Osteoblast (primary cell): Measurements from ENCODE around the gene MIXL1. TPM values are rescaled to one million over a fixed set of nuclear protein-coding genes. Genes with fewer than 3 reads are reported as not detected.
"Not testable (repeated sequence)": the region's sequence is repeated elsewhere in the genome, so short reads cannot be mapped to it uniquely, and the experiment has no call there.

Source experiments
- DNase-seq: peaks from one replicate; pipeline ENCODE4 v3.0.0; 2011; ENCODE audit warnings: low spot score, mixed read lengths; ENCODE audit not compliant: insufficient read length; ENCODE audit errors: missing footprints
- H2AFZ ChIP-seq: 2 replicates; pipeline ENCODE4 v1.6.0; 2011; ENCODE audit warnings: mild to moderate bottlenecking, low read length
- H3K27ac ChIP-seq: 2 replicates; pipeline ENCODE4 v1.5.1; 2011; ENCODE audit warnings: mild to moderate bottlenecking, low read depth, low read length, moderate library complexity
- H3K27me3 ChIP-seq: 2 replicates; pipeline ENCODE4 v1.6.0; 2012; ENCODE audit warnings: mild to moderate bottlenecking, control low read depth, inconsistent platforms, low read length, moderate library complexity; ENCODE audit not compliant: insufficient read depth
- H3K36me3 ChIP-seq: 2 replicates; pipeline ENCODE4 v1.5.1; 2011; ENCODE audit warnings: mild to moderate bottlenecking, low read length, control low read depth, moderate library complexity; ENCODE audit not compliant: insufficient read depth
- H3K4me1 ChIP-seq: 2 replicates; pipeline ENCODE4 v1.5.1; 2011; ENCODE audit warnings: mild to moderate bottlenecking, low read length, control low read depth, moderate library complexity; ENCODE audit not compliant: insufficient read depth
- H3K4me2 ChIP-seq: 2 replicates; pipeline ENCODE4 v1.6.0; 2011; ENCODE audit warnings: mild to moderate bottlenecking, low read length; ENCODE audit not compliant: insufficient read depth
- H3K4me3 ChIP-seq: fragments of 200-600 bp; sonication (generic); 3 replicates; pipeline ENCODE4 v1.5.1; 2012; ENCODE audit warnings: mild to moderate bottlenecking, low read length, inconsistent platforms; ENCODE audit not compliant: insufficient read depth
- H3K79me2 ChIP-seq: 2 replicates; pipeline ENCODE4 v1.6.0; 2012; ENCODE audit warnings: mild to moderate bottlenecking, low read length, control low read depth, inconsistent platforms; ENCODE audit not compliant: insufficient read depth
- H3K9me3 ChIP-seq: 2 replicates; pipeline ENCODE4 v1.5.1; 2011; ENCODE audit warnings: low read depth, low read length, control low read depth
- H4K20me1 ChIP-seq: 2 replicates; pipeline ENCODE4 v1.6.0; 2012; ENCODE audit warnings: mild to moderate bottlenecking, low read length, control low read depth; ENCODE audit not compliant: insufficient read depth
- CTCF ChIP-seq: IDR thresholded peaks from 2 replicates; pipeline ENCODE4 v1.5.1; 2011; ENCODE audit warnings: mild to moderate bottlenecking, low read depth, low read length, moderate library complexity; ENCODE audit errors: extremely low read depth
- total RNA-seq: library from RNA; depleted of rRNA; stranded (reverse); fragments of >200 nt; gene quantifications from 2 replicates; pipeline ENCODE4 v1.2.3, GENCODE V29; 2012

Gene MIXL1
- total RNA-seq, 1 donor: not detected

GRCh38 chr1:226239421-226239820, 16.0 kb downstream of the MIXL1 start:
- no peaks in the 10 kb centered on the region for H3K79me2 ChIP-seq
- no peak for DNase-seq
- no peaks in the 10 kb centered on the region for H3K4me1 ChIP-seq
- no peak overlapping the region for H3K27ac ChIP-seq
- TF ChIP-seq CTCF: no peak
- no peaks in the 10 kb centered on the region for H4K20me1 ChIP-seq
- H3K27me3 ChIP-seq: no peaks in the 10 kb centered on the region
- H3K36me3 ChIP-seq: no peaks in the 10 kb centered on the region
- no peak overlapping the region for H3K4me2 ChIP-seq
- no peak overlapping the region for H2AFZ ChIP-seq
- H3K9me3 ChIP-seq: no peaks in the 10 kb centered on the region
- H3K4me3 ChIP-seq: no peak overlapping the region

- H3K36me3 ChIP-seq: no peaks in the 10 kb centered on the region
- TF ChIP-seq CTCF: no peak
- no peak overlapping the region for H3K27ac ChIP-seq
- H2AFZ ChIP-seq: no peak overlapping the region
- H3K79me2 ChIP-seq: no peaks in the 10 kb centered on the region
- no peaks in the 10 kb centered on the region for H4K20me1 ChIP-seq
- no peak for DNase-seq
- H3K4me2 ChIP-seq: no peak overlapping the region
- H3K4me3 ChIP-seq: no peak overlapping the region
- no peaks in the 10 kb centered on the region for H3K4me1 ChIP-seq
- H3K27me3 ChIP-seq: no peaks in the 10 kb centered on the region
- H3K9me3 ChIP-seq: no peaks in the 10 kb centered on the region
Measured at GRCh38 chr1:226248091-226248490, 24.6 kb downstream of the MIXL1 start.

GRCh38 chr1:226248796-226249195, 25.3 kb downstream of the MIXL1 start:
- peak overlapping the region; percentile 12 for H2AFZ ChIP-seq
- no peak for DNase-seq
- no peaks in the 10 kb centered on the region for H3K79me2 ChIP-seq
- H3K36me3 ChIP-seq: no peaks in the 10 kb centered on the region
- no peak overlapping the region for H3K27ac ChIP-seq
- H3K27me3 ChIP-seq: no peaks in the 10 kb centered on the region
- no peaks in the 10 kb centered on the region for H3K9me3 ChIP-seq
- H3K4me2 ChIP-seq: no peak overlapping the region
- H3K4me1 ChIP-seq: no peaks in the 10 kb centered on the region
- TF ChIP-seq CTCF: no peak
- no peak overlapping the region for H3K4me3 ChIP-seq
- no peaks in the 10 kb centered on the region for H4K20me1 ChIP-seq

- Histone ChIP-seq H3K4me1 (no peaks in the 10 kb centered on the region), H4K20me1 (no peaks in the 10 kb centered on the region), H3K27ac (no peak overlapping the region), H3K4me2 (no peak overlapping the region), H3K36me3 (no peaks in the 10 kb centered on the region), H3K27me3 (no peaks in the 10 kb centered on the region), H3K9me3 (no peaks in the 10 kb centered on the region), H3K79me2 (no peaks in the 10 kb centered on the region), H3K4me3 (no peak overlapping the region), H2AFZ (no peak overlapping the region)
- no peak for TF ChIP-seq CTCF
- DNase-seq: no peak
Measured at GRCh38 chr1:226250511-226250910, 27.0 kb downstream of the MIXL1 start.

GRCh38 chr1:226252841-226253240, 29.4 kb downstream of the MIXL1 start:
- not testable (repeated sequence) for H3K36me3 ChIP-seq, H3K4me1 ChIP-seq, H3K27ac ChIP-seq, H3K4me2 ChIP-seq, H3K27me3 ChIP-seq, H4K20me1 ChIP-seq, DNase-seq, H3K4me3 ChIP-seq, H3K79me2 ChIP-seq, H2AFZ ChIP-seq, H3K9me3 ChIP-seq
